ENCODE results near the gene OPRM1.

GRCh38 chr6:154187203-154187602 lies 148.2 kb downstream of the OPRM1 start:
- TF ChIP-seq, protein P1, sequence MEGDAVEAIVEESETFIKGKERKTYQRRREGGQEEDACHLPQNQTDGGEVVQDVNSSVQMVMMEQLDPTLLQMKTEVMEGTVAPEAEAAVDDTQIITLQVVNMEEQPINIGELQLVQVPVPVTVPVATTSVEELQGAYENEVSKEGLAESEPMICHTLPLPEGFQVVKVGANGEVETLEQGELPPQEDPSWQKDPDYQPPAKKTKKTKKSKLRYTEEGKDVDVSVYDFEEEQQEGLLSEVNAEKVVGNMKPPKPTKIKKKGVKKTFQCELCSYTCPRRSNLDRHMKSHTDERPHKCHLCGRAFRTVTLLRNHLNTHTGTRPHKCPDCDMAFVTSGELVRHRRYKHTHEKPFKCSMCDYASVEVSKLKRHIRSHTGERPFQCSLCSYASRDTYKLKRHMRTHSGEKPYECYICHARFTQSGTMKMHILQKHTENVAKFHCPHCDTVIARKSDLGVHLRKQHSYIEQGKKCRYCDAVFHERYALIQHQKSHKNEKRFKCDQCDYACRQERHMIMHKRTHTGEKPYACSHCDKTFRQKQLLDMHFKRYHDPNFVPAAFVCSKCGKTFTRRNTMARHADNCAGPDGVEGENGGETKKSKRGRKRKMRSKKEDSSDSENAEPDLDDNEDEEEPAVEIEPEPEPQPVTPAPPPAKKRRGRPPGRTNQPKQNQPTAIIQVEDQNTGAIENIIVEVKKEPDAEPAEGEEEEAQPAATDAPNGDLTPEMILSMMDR (conservative IDR thresholded peaks at IDR 0.05) = no peak
- TF ChIP-seq ZFX (IDR thresholded peaks at IDR 0.05) = no peak
